Measurements from ENCODE around the gene PARP12.

PARP12 gene

DNA sequence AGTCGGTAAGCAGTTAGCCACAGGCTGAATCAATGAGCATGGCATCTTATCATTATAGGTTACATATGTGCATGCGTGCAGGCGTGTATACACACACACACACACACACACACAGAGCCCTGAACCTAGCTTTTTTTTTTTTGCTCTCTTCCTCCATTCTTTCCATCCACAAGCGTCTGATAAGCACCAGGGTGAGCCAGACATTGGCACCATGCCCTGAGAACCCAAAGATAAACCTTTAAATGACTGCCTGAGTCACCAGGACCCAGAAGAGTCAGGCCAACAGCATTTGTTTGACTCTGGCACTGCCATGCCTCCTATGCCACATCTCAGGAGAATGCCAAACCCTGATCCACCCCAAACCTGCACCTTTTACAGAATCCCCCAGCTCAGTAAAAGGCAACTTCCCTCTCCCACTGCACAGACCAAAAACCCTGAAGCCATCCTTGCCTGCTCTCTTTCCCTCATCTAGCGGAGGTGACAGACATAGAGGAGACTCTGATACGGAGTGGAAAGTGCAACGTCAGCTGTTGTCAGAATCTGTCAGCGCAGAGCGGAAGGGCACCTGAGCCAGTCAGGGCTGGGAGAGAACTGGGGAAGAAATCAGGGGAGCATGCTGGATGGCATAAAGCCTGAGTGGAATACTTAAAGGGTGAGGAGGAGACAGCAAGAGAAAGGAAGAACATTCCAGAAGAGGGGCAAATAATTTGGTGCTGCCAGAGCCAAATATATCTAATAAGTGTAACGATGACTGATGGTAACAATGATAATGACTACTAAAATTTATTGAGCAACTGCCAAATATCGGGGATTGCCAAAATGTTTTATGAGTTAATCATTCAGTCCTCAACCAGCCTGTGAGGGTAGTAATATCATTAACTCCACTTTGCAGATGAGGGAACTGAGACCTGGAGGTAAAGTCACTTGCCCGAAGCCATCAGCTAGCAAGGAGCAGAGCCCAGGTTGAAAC is 3.2 kb downstream of the PARP12 start:
- no peak for DNase-seq

DNA sequence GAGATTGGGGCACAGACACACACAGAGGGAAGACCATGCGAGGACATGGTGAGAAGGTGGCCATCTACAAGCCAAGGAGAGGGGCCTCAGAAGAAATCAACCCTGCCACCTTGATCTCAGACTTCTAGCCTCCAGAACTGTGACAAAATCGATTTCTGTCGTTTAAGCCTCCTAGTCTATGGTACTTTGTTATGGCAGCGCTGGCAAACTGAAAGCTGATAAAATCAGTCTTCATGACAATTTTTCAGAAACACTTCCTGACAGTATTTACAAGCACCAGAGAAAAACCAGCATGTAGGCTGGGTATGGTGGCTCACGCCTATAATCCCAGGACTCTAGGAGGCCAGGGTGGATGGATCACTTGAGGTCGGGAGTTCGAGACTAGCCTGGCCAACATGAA is 4.2 kb downstream of the PARP12 start:
- DNase-seq, result no peak

DNA sequence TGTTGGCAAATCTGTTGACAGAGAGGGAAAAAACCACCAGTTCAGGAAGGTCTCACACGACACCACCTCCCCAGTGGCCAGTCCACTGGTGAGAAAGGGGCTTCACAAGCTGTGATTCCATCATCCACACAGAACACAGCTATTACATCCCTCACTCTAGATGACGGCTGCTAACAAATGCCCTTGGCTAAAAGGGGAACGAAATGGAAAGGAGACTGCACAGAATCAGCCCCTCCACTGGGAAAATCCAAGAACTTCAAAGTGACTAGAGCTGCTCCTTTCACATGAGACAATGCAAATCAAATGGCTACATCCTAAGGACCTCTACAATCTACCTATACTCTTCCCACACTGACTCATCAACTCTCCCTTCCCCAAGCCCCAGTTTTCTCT is 5.6 kb downstream of the PARP12 start:
- no peak for DNase-seq

GRCh38 chr7:140056431-140057142 is 6.2 kb downstream of the PARP12 start:
- no peak for DNase-seq

- DNase-seq, result no peak
These were observed 6.9 kb downstream of the PARP12 start for GRCh38 chr7:140055833-140056232.

DNA sequence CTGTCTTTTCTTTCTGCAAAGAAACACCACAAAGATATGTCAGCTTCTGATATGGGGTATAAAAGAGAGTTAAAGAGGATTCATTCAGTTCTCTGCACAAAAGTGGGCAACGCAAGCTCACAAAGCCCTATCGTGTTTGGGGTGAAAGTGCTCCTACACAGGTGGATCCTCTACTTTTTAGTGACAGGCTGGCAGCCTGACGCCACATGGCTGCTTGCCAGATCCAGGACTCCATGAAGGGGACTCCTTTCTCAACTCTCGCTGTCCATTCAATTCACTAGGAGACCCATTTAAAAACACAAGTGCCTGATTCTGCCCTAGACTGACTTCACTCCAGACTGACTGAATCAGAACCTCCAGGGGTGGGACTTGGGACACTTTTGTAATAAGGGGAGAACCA is 8.0 kb downstream of the PARP12 start:
- no peak for DNase-seq

- no peak for DNase-seq
These were observed 8.8 kb downstream of the PARP12 start for GRCh38 chr7:140053812-140054539.

- DNase-seq, result no peak
These were observed 10.9 kb downstream of the PARP12 start for GRCh38 chr7:140051820-140052219.

DNA sequence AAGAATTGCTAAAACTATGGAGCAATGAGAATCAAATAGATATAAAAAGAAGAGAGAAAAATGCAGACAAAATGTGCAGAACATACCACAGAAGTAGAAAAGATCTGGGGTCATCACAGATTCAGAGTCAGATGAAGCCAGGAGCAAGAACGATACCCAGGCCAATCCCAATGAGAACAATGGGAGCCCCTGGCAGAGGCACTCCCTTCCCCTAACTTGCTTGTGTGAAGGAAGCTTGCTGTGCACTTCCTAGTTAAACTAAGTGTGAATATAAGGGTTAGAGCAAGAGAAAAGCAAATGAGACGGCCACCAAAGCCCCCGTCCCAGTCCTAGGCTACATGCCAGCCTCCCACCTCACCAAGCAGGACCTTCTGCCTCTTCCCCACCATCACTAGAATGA is 12.7 kb downstream of the PARP12 start:
- no peak for DNase-seq

- no peak for DNase-seq
These were observed 13.3 kb downstream of the PARP12 start for GRCh38 chr7:140049339-140050024.

DNA sequence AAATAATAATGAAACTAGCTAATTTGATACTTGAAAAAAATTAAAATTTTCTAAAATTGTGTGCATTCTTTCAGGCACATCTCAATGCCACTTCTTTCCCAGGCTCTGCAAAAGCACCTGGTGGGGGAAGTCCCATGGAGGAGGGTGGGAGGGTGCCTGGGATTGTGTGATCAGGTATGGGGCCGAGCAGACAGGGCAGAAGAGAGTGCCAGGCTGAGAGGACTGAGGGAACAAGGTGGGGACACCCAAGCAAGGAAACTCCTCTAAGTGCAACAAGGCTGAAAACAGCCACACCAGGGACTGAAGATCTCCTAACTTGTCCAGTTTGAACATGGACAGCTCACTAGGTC is 13.8 kb downstream of the PARP12 start:
- no peak for DNase-seq

DNA sequence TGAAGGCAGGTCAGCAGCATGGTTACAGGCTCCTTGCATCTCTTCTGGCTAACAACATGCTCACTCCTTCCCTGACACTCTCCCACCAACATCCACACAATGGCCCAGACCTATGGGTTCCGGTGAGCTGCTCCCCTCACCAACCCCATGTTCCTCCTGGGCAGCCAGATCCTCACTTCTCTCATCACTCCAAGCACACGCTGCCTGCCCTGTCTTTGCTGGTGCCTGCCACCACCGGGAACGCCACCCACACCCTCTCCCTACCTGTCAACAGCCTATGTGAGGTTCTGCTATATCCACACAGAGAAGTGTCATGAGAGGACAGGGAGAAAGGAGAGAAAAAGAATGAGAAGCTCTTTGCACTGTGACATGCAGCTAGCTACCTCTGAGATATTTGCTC is 14.6 kb downstream of the PARP12 start:
- DNase-seq, result no peak

- no peak for DNase-seq
These were observed 15.6 kb downstream of the PARP12 start for GRCh38 chr7:140047197-140047596.

GRCh38 chr7:140045697-140046096 is 17.1 kb downstream of the PARP12 start:
- no peak for DNase-seq

DNA sequence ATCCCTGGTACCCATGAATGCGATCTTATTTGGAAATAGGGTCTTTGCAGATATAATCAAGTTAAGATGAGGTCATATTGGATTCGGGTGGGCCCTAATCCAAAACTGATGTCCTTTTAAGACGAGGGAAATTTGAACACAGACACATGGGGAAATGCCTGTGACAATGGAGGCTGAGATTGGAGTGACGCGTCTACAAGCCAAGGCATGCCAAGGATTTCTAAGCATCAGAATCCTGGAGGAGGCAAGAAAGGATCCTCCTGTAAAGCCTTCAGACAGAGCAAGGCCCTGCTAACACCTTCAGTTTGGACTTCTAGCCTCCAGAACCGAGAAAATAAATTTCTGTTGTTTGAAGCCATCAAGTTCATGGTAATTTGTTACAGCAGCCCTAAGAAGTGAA is 18.5 kb downstream of the PARP12 start:
- DNase-seq, result no peak

DNA sequence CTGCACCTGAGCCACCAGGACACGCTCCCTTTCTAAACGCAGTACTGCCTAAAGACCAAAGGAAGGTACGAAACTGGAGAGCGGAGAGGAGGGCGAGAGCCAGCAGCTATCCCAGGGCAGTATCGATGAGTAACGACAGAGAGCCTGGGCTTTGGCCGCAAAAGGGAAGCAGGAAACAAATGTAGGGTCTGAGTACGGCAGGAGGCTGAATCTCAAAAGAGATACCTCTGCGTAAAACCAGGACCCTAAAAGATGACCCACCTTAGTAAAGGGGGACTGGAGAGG is 20.4 kb downstream of the PARP12 start:
- no peak for DNase-seq

- no peak for DNase-seq
These were observed 20.9 kb downstream of the PARP12 start for GRCh38 chr7:140041659-140042385.

DNA sequence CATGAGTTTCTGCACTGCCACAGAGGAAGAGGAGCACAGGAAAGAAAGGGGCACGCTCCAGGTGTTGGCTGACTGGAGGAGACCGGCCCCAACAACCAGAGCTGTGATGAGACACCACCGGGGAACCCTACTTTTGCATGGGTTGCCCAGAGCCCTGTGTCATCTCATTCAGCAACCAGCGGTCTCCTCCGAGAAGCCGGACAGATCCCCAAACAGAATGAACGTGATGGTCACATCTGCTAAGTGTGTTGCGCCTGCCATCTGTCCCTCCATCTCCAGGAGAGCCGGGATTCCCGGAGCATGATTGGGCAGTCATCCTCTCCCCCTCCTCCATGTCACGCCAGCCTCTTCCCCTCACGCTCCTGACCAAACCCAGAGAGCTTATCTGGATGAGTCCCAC is 22.9 kb downstream of the PARP12 start:
- no peak for DNase-seq

- no peak for DNase-seq
These were observed 23.7 kb downstream of the PARP12 start for GRCh38 chr7:140039066-140039465.

DNA sequence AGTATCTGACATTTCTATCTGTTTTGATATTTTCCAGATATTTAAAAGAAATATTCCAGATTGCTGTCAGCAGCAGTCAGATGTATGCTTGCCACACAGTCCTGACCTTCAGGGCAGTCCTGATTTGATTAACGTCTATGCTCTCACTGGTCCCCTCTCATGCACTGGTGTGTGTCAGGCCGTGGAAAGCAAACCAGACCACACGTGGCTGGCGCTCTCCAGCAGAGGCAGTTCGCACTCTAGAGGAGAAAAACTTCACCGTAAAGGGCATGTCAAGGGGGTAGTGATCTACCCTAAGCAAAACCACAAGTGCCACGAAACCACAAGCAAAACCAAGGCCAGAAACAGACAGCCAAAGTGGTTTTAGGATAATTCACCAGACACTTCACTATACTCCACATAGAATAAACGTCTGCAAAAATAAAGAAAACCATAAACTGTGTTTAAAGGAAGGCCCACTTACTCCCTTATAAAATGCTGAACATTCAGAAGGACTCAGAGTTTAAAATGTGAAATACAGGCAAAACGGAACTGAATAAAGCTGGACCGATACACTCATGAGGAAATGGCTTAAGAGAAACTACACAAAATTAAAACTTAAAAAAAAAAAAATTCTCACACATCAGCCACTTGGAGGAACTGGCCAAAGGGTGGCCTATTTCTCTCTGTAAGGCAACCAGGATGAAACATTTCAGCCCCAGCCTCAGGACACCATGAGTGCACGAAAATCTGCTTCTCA is 26.4 kb downstream of the PARP12 start:
- DNase-seq, result peak; percentile 44

GRCh38 chr7:140035400-140036223 is 27.1 kb downstream of the PARP12 start:
- DNase-seq, result no peak
